Measurements from ENCODE around the gene SHB. TPM values are rescaled to one million over a fixed set of nuclear protein-coding genes. Genes with fewer than 3 reads are reported as not detected.
A peak's percentile ranks its signal among the peaks of the same experiment; 100 is the strongest.

SHB gene
- total RNA-seq (10.4 TPM), polyA plus RNA-seq (17.1 TPM)

- under 1% methylated on average over 134 of the region's 134 CpGs for WGBS
- no peak for DNase-seq (ENCODE audit: extremely low spot score)
- Histone ChIP-seq H3K36me3 (ENCODE audit: insufficient read depth) (no peaks in the 10 kb centered on the region), H3K4me1 (ENCODE audit: insufficient read depth) (no peaks in the 10 kb centered on the region), H3K4me3 (ENCODE audit: low read depth, low read length) (peak within 1 kb of the TSS; percentile 93), H3K27ac (ENCODE audit: low read depth) (peak within 1 kb of the TSS; percentile 92)
Observed at GRCh38 chr9:38068701-38069628, at the start of gene SHB. SHB (minus strand) TSS chr9:38069227; CDS start chr9:38068645, 582 bp downstream.

- Histone ChIP-seq H3K4me1 (ENCODE audit: insufficient read depth) (no peaks in the 10 kb centered on the region), H3K36me3 (ENCODE audit: insufficient read depth) (no peaks in the 10 kb centered on the region), H3K4me3 (ENCODE audit: low read depth, low read length) (no peak overlapping the region), H3K27ac (ENCODE audit: low read depth) (no peak overlapping the region)
- no peak for DNase-seq (ENCODE audit: extremely low spot score)
- WGBS: 48% methylated on average over 5 of the region's 5 CpGs
Observed at GRCh38 chr9:38117651-38118050, 48.6 kb upstream of the SHB start.

- no peaks in the 10 kb centered on the region for H3K36me3 ChIP-seq (ENCODE audit: insufficient read depth)
- H3K27ac ChIP-seq (ENCODE audit: low read depth): no peak overlapping the region
- no peaks in the 10 kb centered on the region for H3K4me1 ChIP-seq (ENCODE audit: insufficient read depth)
- DNase-seq (ENCODE audit: extremely low spot score): no peak
- H3K4me3 ChIP-seq (ENCODE audit: low read depth, low read length): no peak overlapping the region
Observed at GRCh38 chr9:38114905-38115304, 45.9 kb upstream of the SHB start.

GRCh38 chr9:38112456-38112855 lies 43.4 kb upstream of the SHB start:
- H3K27ac ChIP-seq (ENCODE audit: low read depth): no peak overlapping the region
- H3K4me1 ChIP-seq (ENCODE audit: insufficient read depth): no peaks in the 10 kb centered on the region
- DNase-seq (ENCODE audit: extremely low spot score): no peak
- H3K4me3 ChIP-seq (ENCODE audit: low read depth, low read length): no peak overlapping the region
- WGBS: 93% methylated on average over 1 of the region's 1 CpG
- H3K36me3 ChIP-seq (ENCODE audit: insufficient read depth): no peaks in the 10 kb centered on the region

GRCh38 chr9:38112049-38112448 lies 43.0 kb upstream of the SHB start:
- DNase-seq (ENCODE audit: extremely low spot score): no peak
- WGBS: 92% methylated on average over 5 of the region's 5 CpGs
- H3K4me1 ChIP-seq (ENCODE audit: insufficient read depth): no peaks in the 10 kb centered on the region

GRCh38 chr9:38110476-38110875 lies 41.4 kb upstream of the SHB start:
- DNase-seq (ENCODE audit: extremely low spot score): no peak
- WGBS: 48% methylated on average over 6 of the region's 6 CpGs

More at GRCh38 chr9:38112049-38112448, 43.0 kb upstream of the SHB start:
- H3K27ac ChIP-seq (ENCODE audit: low read depth): no peak overlapping the region
- no peak overlapping the region for H3K4me3 ChIP-seq (ENCODE audit: low read depth, low read length)
- H3K36me3 ChIP-seq (ENCODE audit: insufficient read depth): no peaks in the 10 kb centered on the region

GRCh38 chr9:38109601-38110000 lies 40.6 kb upstream of the SHB start:
- Histone ChIP-seq H3K27ac (ENCODE audit: low read depth) (no peak overlapping the region), H3K36me3 (ENCODE audit: insufficient read depth) (no peaks in the 10 kb centered on the region), H3K4me1 (ENCODE audit: insufficient read depth) (no peaks in the 10 kb centered on the region), H3K4me3 (ENCODE audit: low read depth, low read length) (no peak overlapping the region)
- DNase-seq (ENCODE audit: extremely low spot score): no peak
- 54% methylated on average over 6 of the region's 6 CpGs for WGBS

More at GRCh38 chr9:38110476-38110875, 41.4 kb upstream of the SHB start:
- H3K36me3 ChIP-seq (ENCODE audit: insufficient read depth): no peaks in the 10 kb centered on the region
- no peak overlapping the region for H3K27ac ChIP-seq (ENCODE audit: low read depth)
- no peaks in the 10 kb centered on the region for H3K4me1 ChIP-seq (ENCODE audit: insufficient read depth)
- H3K4me3 ChIP-seq (ENCODE audit: low read depth, low read length): no peak overlapping the region

GRCh38 chr9:38108326-38108725 lies 39.3 kb upstream of the SHB start:
- Histone ChIP-seq H3K4me1 (ENCODE audit: insufficient read depth) (no peaks in the 10 kb centered on the region), H3K4me3 (ENCODE audit: low read depth, low read length) (no peak overlapping the region), H3K36me3 (ENCODE audit: insufficient read depth) (no peaks in the 10 kb centered on the region), H3K27ac (ENCODE audit: low read depth) (no peak overlapping the region)
- 80% methylated on average over 1 of the region's 1 CpG for WGBS
- DNase-seq (ENCODE audit: extremely low spot score): no peak

- Histone ChIP-seq H3K4me1 (ENCODE audit: insufficient read depth) (no peaks in the 10 kb centered on the region), H3K27ac (ENCODE audit: low read depth) (no peak overlapping the region), H3K36me3 (ENCODE audit: insufficient read depth) (no peaks in the 10 kb centered on the region), H3K4me3 (ENCODE audit: low read depth, low read length) (no peak overlapping the region)
- no peak for DNase-seq (ENCODE audit: extremely low spot score)
- WGBS: 83% methylated on average over 8 of the region's 8 CpGs
Observed at GRCh38 chr9:38107811-38108304, 38.8 kb upstream of the SHB start.

GRCh38 chr9:38107405-38107804 lies 38.4 kb upstream of the SHB start:
- DNase-seq (ENCODE audit: extremely low spot score): no peak
- Histone ChIP-seq H3K4me3 (ENCODE audit: low read depth, low read length) (no peak overlapping the region), H3K4me1 (ENCODE audit: insufficient read depth) (no peaks in the 10 kb centered on the region), H3K36me3 (ENCODE audit: insufficient read depth) (no peaks in the 10 kb centered on the region), H3K27ac (ENCODE audit: low read depth) (no peak overlapping the region)
- 91% methylated on average over 3 of the region's 3 CpGs for WGBS

- H3K36me3 ChIP-seq (ENCODE audit: insufficient read depth): no peaks in the 10 kb centered on the region
- DNase-seq (ENCODE audit: extremely low spot score): no peak
- H3K4me3 ChIP-seq (ENCODE audit: low read depth, low read length): no peak overlapping the region
- WGBS: 72% methylated on average over 3 of the region's 3 CpGs
- H3K4me1 ChIP-seq (ENCODE audit: insufficient read depth): no peaks in the 10 kb centered on the region
- no peak overlapping the region for H3K27ac ChIP-seq (ENCODE audit: low read depth)
Observed at GRCh38 chr9:38106488-38106887, 37.5 kb upstream of the SHB start.

- 93% methylated on average over 2 of the region's 2 CpGs for WGBS
- H3K27ac ChIP-seq (ENCODE audit: low read depth): no peak overlapping the region
- no peaks in the 10 kb centered on the region for H3K4me1 ChIP-seq (ENCODE audit: insufficient read depth)
- DNase-seq (ENCODE audit: extremely low spot score): no peak
- H3K36me3 ChIP-seq (ENCODE audit: insufficient read depth): no peaks in the 10 kb centered on the region
- no peak overlapping the region for H3K4me3 ChIP-seq (ENCODE audit: low read depth, low read length)
Observed at GRCh38 chr9:38103340-38103739, 34.3 kb upstream of the SHB start.

GRCh38 chr9:38101423-38101822 lies 32.4 kb upstream of the SHB start:
- Histone ChIP-seq H3K27ac (ENCODE audit: low read depth) (no peak overlapping the region), H3K4me1 (ENCODE audit: insufficient read depth) (no peaks in the 10 kb centered on the region), H3K4me3 (ENCODE audit: low read depth, low read length) (no peak overlapping the region), H3K36me3 (ENCODE audit: insufficient read depth) (no peaks in the 10 kb centered on the region)
- 94% methylated on average over 5 of the region's 5 CpGs for WGBS
- DNase-seq (ENCODE audit: extremely low spot score): no peak

GRCh38 chr9:38096238-38096805 lies 27.3 kb upstream of the SHB start:
- DNase-seq (ENCODE audit: extremely low spot score): no peak

More at GRCh38 chr9:38096238-38096805, 27.3 kb upstream of the SHB start:
- Histone ChIP-seq H3K36me3 (ENCODE audit: insufficient read depth) (no peaks in the 10 kb centered on the region), H3K4me1 (ENCODE audit: insufficient read depth) (no peaks in the 10 kb centered on the region), H3K4me3 (ENCODE audit: low read depth, low read length) (no peak overlapping the region), H3K27ac (ENCODE audit: low read depth) (no peak overlapping the region)
- 93% methylated on average over 5 of the region's 5 CpGs for WGBS

Data from urinary bladder (tissue), 4 donors.